Neural crest cell (in vitro differentiated cells): ENCODE data around the gene TENT5A. TPM values are rescaled to one million over a fixed set of nuclear protein-coding genes. Genes with fewer than 3 reads are reported as not detected.

ENCODE experiments used
- DNase-seq: peaks from one replicate; pipeline ENCODE4 v3.0.0; 2021; ENCODE audit warnings: low read depth, mixed read lengths, low spot score
- H3K27ac Mint-ChIP-seq: one replicate; pipeline ENCODE4 v1.8.0; 2021; ENCODE audit warnings: mild to moderate bottlenecking, mixed read lengths; ENCODE audit not compliant: unreplicated experiment
- H3K27me3 Mint-ChIP-seq: 2 replicates; pipeline ENCODE4 v1.8.0; 2021; ENCODE audit warnings: low read depth, mild to moderate bottlenecking, mixed read lengths
- H3K36me3 Mint-ChIP-seq: 2 replicates; pipeline ENCODE4 v1.8.0; 2021; ENCODE audit warnings: low read depth, mild to moderate bottlenecking, mixed read lengths
- H3K4me1 Mint-ChIP-seq: 2 replicates; pipeline ENCODE4 v1.8.0; 2021; ENCODE audit warnings: mixed read lengths
- H3K4me3 Mint-ChIP-seq: one replicate; pipeline ENCODE4 v1.8.0; 2021; ENCODE audit warnings: mild to moderate bottlenecking, mixed read lengths
- H3K9me3 Mint-ChIP-seq: 2 replicates; pipeline ENCODE4 v1.8.0; 2021; ENCODE audit warnings: mixed read lengths
- total RNA-seq: library from RNA; stranded (reverse); gene quantifications from 2 replicates; pipeline ENCODE4 v1.2.1, GENCODE V29; 2021
- TF ChIP-seq, protein P1 (sequence below): fragments of 200-600 bp; sonication (generic); conservative IDR thresholded peaks from 2 replicates; pipeline ENCODE4 v1.5.0; 2021; ENCODE audit warnings: antibody characterized with exemption, mild to moderate bottlenecking

The TENT5A gene
- total RNA-seq, 1 donor from 2014 or later: 4.6 TPM

DNA sequence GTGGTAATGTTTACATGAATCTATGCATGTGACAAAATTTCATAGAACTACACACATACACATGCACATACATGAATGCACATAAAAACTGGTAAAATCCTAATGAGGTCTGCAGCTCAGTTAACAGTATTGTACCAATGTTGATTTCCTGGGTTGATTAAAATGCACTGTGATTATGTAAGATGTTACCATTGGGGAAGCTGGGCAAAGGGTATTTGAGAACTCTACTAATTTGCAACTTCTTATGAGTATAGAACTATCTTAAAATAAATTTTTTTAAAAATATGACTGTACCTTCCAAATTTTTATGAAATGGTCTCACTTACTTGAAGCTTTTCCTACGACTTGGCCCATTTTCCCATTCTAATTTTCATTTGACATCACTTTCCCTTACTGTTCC, 43.4 kb upstream of the TENT5A start:
- Mint-ChIP-seq H3K4me3 (no peak overlapping the region), H3K4me1 (no peaks in the 10 kb centered on the region), H3K27me3 (no peaks in the 10 kb centered on the region), H3K9me3 (no peaks in the 10 kb centered on the region), H3K36me3 (no peaks in the 10 kb centered on the region), H3K27ac (no peak overlapping the region)
- no peak for DNase-seq
- TF ChIP-seq, protein P1, sequence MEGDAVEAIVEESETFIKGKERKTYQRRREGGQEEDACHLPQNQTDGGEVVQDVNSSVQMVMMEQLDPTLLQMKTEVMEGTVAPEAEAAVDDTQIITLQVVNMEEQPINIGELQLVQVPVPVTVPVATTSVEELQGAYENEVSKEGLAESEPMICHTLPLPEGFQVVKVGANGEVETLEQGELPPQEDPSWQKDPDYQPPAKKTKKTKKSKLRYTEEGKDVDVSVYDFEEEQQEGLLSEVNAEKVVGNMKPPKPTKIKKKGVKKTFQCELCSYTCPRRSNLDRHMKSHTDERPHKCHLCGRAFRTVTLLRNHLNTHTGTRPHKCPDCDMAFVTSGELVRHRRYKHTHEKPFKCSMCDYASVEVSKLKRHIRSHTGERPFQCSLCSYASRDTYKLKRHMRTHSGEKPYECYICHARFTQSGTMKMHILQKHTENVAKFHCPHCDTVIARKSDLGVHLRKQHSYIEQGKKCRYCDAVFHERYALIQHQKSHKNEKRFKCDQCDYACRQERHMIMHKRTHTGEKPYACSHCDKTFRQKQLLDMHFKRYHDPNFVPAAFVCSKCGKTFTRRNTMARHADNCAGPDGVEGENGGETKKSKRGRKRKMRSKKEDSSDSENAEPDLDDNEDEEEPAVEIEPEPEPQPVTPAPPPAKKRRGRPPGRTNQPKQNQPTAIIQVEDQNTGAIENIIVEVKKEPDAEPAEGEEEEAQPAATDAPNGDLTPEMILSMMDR: no peak

DNA sequence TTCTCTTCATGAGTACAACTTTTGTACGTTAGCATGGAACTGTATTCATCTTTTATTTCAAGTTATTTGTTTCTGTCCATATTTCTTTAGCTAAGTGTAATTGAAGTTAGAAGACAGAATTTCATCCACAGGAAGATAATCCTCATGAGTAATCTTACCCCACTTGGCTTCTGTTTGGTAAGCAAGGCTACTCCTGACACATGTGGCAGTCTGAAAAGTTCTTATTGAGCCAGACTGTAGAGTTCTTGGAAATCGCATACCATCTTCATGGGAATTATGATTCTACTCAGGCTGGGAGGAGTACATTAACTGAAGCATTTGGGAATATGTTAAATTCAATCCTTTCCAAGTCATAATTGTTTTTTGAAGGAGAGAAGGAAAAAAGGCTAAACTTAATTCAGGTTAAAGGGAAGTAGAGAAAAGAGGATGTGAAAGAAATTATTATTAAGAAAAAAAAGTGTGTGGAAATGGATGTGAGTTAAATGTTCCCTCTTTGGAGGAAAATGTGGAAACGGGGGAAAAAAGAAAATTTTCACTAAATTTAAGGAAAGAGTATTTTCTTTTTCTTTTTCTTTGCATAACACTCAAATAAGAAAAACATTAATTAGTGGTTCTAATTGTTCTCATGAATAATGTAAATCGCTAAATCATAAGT, 41.5 kb upstream of the TENT5A start:
- H3K4me3 Mint-ChIP-seq: no peak overlapping the region
- H3K27ac Mint-ChIP-seq: no peak overlapping the region
- no peaks in the 10 kb centered on the region for H3K9me3 Mint-ChIP-seq
- no peak for DNase-seq
- TF ChIP-seq, protein P1: no peak
- H3K36me3 Mint-ChIP-seq: no peaks in the 10 kb centered on the region
- H3K27me3 Mint-ChIP-seq: no peaks in the 10 kb centered on the region
- peaks cover 4% of the 10 kb centered on the region for H3K4me1 Mint-ChIP-seq

DNA sequence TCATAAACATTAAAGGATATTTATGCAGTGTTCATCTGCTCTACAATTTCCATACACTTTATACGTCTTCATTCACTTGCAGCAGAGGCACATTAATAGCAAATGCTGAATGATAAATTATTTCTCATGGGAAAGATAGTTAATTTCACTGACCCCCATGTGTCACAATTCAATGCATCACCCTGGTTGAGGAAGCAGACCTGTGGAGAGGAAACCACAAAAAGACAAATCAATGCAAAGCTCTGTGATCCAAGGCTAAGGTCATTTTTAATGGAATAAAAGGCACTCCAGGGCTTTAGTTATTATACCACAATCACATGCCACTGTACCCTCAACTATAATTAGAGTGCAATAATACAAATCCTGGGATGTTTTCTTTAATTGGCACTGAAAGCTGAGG, 40.3 kb upstream of the TENT5A start:
- no peaks in the 10 kb centered on the region for H3K36me3 Mint-ChIP-seq
- no peaks in the 10 kb centered on the region for H3K9me3 Mint-ChIP-seq
- DNase-seq: no peak
- TF ChIP-seq, protein P1: no peak
- H3K27me3 Mint-ChIP-seq: no peaks in the 10 kb centered on the region
- H3K4me1 Mint-ChIP-seq: peaks cover 6% of the 10 kb centered on the region
- H3K4me3 Mint-ChIP-seq: no peak overlapping the region
- no peak overlapping the region for H3K27ac Mint-ChIP-seq

DNA sequence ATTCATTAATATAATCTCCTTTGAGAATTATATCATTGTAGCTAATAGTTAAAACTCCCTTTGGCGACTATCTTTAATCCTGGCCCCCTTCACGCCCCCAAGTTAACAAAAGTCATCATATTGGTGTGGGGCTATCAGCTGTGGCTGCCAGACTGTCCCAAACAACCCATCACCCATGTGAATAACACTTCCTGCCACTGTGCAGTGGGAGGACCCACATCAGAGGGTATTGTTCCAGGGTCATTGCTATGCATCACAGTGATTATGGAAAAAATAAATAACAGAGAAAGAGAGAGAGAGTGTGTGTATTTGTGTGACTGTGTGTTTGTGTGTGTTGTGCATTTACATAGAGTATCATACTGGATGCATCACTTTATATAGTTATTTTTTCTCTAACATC, 39.3 kb upstream of the TENT5A start:
- Mint-ChIP-seq H3K9me3 (no peaks in the 10 kb centered on the region), H3K36me3 (no peaks in the 10 kb centered on the region), H3K27me3 (no peaks in the 10 kb centered on the region), H3K4me3 (no peak overlapping the region), H3K4me1 (peaks cover 13% of the 10 kb centered on the region), H3K27ac (no peak overlapping the region)
- TF ChIP-seq, protein P1: no peak
- no peak for DNase-seq

DNA sequence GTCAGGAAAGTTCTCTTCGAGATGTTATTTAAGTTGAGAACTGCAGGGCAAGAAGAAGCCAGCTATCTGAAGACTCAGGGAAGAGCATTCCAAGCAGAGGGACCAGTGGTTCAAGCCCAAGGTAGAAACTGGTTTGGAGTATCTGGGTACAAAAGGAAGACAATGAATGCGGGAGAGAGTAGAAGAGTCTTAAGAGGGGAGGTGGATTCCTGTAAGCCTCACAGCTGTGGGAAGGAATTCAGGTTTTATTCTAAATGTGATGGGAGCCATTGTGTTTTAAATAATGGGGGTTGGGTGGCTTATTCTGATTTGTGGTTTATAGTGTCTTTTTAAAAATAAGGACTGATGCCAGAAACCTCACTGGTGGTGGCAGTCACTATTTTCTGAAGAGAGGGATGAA, 37.6 kb upstream of the TENT5A start:
- Mint-ChIP-seq H3K9me3 (no peaks in the 10 kb centered on the region), H3K4me3 (no peak overlapping the region), H3K27ac (no peak overlapping the region), H3K27me3 (no peaks in the 10 kb centered on the region), H3K4me1 (peaks cover 23% of the 10 kb centered on the region), H3K36me3 (no peaks in the 10 kb centered on the region)
- TF ChIP-seq, protein P1: no peak
- no peak for DNase-seq
